IMR-90 (cell line): ENCODE data around the gene ALDH8A1. TPM values are rescaled to one million over a fixed set of nuclear protein-coding genes. Genes with fewer than 3 reads are reported as not detected.

Source experiments
- ATAC-seq: fragments of 200-7000 bp; cut with Tn5 transposase; 2 replicates; pipeline ENCODE4 v1.9.1; 2020; ENCODE audit warnings: low read depth, mild to moderate bottlenecking, moderate library complexity
- BruUV-seq: library from RNA; stranded (reverse); fragments of 400-500 nt; replicated peaks from 2 replicates; lab custom pipeline; 2021; lab: Mats Ljungman, UMichigan
- CTCF ChIA-PET: fragments of 300-600 bp; formaldehyde crosslinking; extraction: SDS; loops from one replicate; lab custom pipeline; 2021; ENCODE audit warnings: antibody characterized with exemption; lab: Yijun Ruan, JAX
- POLR2A ChIA-PET: fragments of 300-600 bp; sonication (Branson Sonifier 250); formaldehyde crosslinking; loops from one replicate; lab custom pipeline; 2022; ENCODE audit warnings: antibody characterized with exemption; ENCODE audit not compliant: unreplicated experiment; lab: Charles Lee
- DNase-seq: peaks from one replicate; pipeline ENCODE4 v3.0.0; 2013
- H2AFZ ChIP-seq: replicated peaks from 2 replicates; pipeline ENCODE3; 2013; ENCODE audit warnings: low read length, mild to moderate bottlenecking; ENCODE audit not compliant: poor library complexity
- H2AK5ac ChIP-seq: 2 replicates; pipeline ENCODE4 v1.6.1; 2013; ENCODE audit warnings: low read depth, low read length, inconsistent platforms
- H2AK9ac ChIP-seq: replicated peaks from 2 replicates; pipeline ENCODE3; 2013; ENCODE audit warnings: mild to moderate bottlenecking, low read depth, low read length, moderate library complexity; ENCODE audit not compliant: poor library complexity
- H2BK120ac ChIP-seq: 2 replicates; pipeline ENCODE4 v1.6.1; 2013; ENCODE audit warnings: low read depth, low read length, inconsistent platforms
- H2BK15ac ChIP-seq: 3 replicates; pipeline ENCODE4 v1.6.1; 2013; ENCODE audit warnings: low read depth, low read length, inconsistent platforms
- H2BK20ac ChIP-seq: 2 replicates; pipeline ENCODE4 v1.6.1; 2013; ENCODE audit warnings: low read depth, mild to moderate bottlenecking, inconsistent platforms, low read length, moderate library complexity
- H2BK5ac ChIP-seq: 2 replicates; pipeline ENCODE4 v1.6.1; 2013; ENCODE audit warnings: mild to moderate bottlenecking, low read depth, low read length, inconsistent platforms; ENCODE audit not compliant: poor library complexity, severe bottlenecking
- H3K14ac ChIP-seq: replicated peaks from 2 replicates; pipeline ENCODE4 v1.6.1; 2013; ENCODE audit warnings: low read depth, low read length, inconsistent platforms
- H3K18ac ChIP-seq: 2 replicates; pipeline ENCODE4 v1.6.1; 2013; ENCODE audit warnings: low read depth, low read length, control low read depth
- H3K23ac ChIP-seq: 2 replicates; pipeline ENCODE4 v1.6.1; 2013; ENCODE audit warnings: low read depth, low read length, inconsistent platforms
- H3K27ac ChIP-seq: 2 replicates; pipeline ENCODE4 v1.5.1; 2013; ENCODE audit warnings: mild to moderate bottlenecking, control low read depth, low read length; ENCODE audit not compliant: insufficient read depth
- H3K27me3 ChIP-seq: 2 replicates; pipeline ENCODE4 v1.6.1; 2013; ENCODE audit warnings: low read length; ENCODE audit not compliant: control insufficient read depth, insufficient read depth
- H3K36me3 ChIP-seq: 2 replicates; pipeline ENCODE4 v1.6.1; 2013; ENCODE audit warnings: low read length, mixed read lengths; ENCODE audit not compliant: control insufficient read depth, insufficient read depth
- H3K4ac ChIP-seq: 2 replicates; pipeline ENCODE4 v1.6.1; 2013; ENCODE audit warnings: low read depth, low read length, inconsistent platforms
- H3K4me1 ChIP-seq: 2 replicates; pipeline ENCODE4 v1.6.1; 2013; ENCODE audit warnings: low read length, mixed read lengths; ENCODE audit not compliant: control insufficient read depth, insufficient read depth
- H3K4me2 ChIP-seq: 2 replicates; pipeline ENCODE4 v1.6.1; 2013; ENCODE audit warnings: low read depth, mild to moderate bottlenecking, control low read depth, low read length, moderate library complexity
- H3K4me3 ChIP-seq: 2 replicates; pipeline ENCODE4 v1.5.1; 2013; ENCODE audit warnings: low read depth, mild to moderate bottlenecking, control low read depth, low read length, moderate library complexity; ENCODE audit not compliant: insufficient read depth
- H3K56ac ChIP-seq: 2 replicates; pipeline ENCODE4 v1.6.1; 2013; ENCODE audit warnings: low read length, inconsistent platforms; ENCODE audit not compliant: insufficient read depth; ENCODE audit errors: extremely low read depth
- H3K79me1 ChIP-seq, 2 experiments: 2 replicates each; pipeline ENCODE4 v1.6.1; 2013; ENCODE audit warnings: low read length in 2 of 2, inconsistent platforms in 1 of 2, low read depth in 1 of 2
- H3K9ac ChIP-seq: 2 replicates; pipeline ENCODE4 v1.6.1; 2013; ENCODE audit warnings: low read depth, low read length, control low read depth
- H3K9me1 ChIP-seq: 2 replicates; pipeline ENCODE4 v1.6.1; 2013; ENCODE audit warnings: low read length, inconsistent platforms; ENCODE audit not compliant: insufficient read depth
- H3K9me3 ChIP-seq: 2 replicates; pipeline ENCODE4 v1.6.1; 2013; ENCODE audit warnings: low read length; ENCODE audit not compliant: control insufficient read depth, insufficient read depth
- H4K20me1 ChIP-seq: 2 replicates; pipeline ENCODE4 v1.6.1; 2013; ENCODE audit warnings: low read length, inconsistent platforms; ENCODE audit not compliant: insufficient read depth
- H4K5ac ChIP-seq: 2 replicates; pipeline ENCODE4 v1.6.1; 2013; ENCODE audit warnings: mild to moderate bottlenecking, low read depth, low read length, control low read depth
- H4K8ac ChIP-seq, 2 experiments: 2 replicates each; pipeline ENCODE4 v1.6.1; 2013; ENCODE audit warnings: low read depth in 2 of 2, low read length in 2 of 2, control low read depth in 1 of 2, inconsistent platforms in 1 of 2
- H4K91ac ChIP-seq: 2 replicates; pipeline ENCODE4 v1.6.1; 2013; ENCODE audit warnings: low read depth, low read length, inconsistent platforms; ENCODE audit not compliant: insufficient read depth
- CEBPB ChIP-seq: IDR thresholded peaks from 2 replicates; pipeline ENCODE4 v1.6.1; 2012; ENCODE audit warnings: low read depth, low read length, improper control_type of control experiment
- MXI1 ChIP-seq: IDR thresholded peaks from 2 replicates; pipeline ENCODE4 v1.6.1; 2012; ENCODE audit warnings: low read depth, mild to moderate bottlenecking, low read length, moderate library complexity, borderline replicate concordance
- WGBS, 2 experiments: methylation state at CpG; one replicate each; pipeline versions ENCODE4 v1.1.5 to v1.1.7; 2013; ENCODE audit warnings: missing lambda C conversion rate in 2 of 2; ENCODE audit not compliant: insufficient read length in 1 of 2; ENCODE audit errors: extremely low coverage in 2 of 2; 5-methylcytosine and 5-hydroxymethylcytosine counted together
- dilution Hi-C: fragments of 300-500 bp; cut with HindIII; formaldehyde crosslinking; loops from one replicate; pipeline ENCODE4 v1.14.3; 2018; ENCODE audit warnings: low sequenced_read_pairs; ENCODE audit not compliant: unreplicated experiment
- in situ Hi-C: fragments of 300-500 bp; cut with MboI; formaldehyde crosslinking; loops from 3 replicates; pipeline ENCODE4 v1.14.3; 2019; ENCODE audit warnings: low sequenced_read_pairs, inconsistent platforms, mixed read lengths
- intact Hi-C: fragments of 100-400 bp; cut with micrococcal nuclease; formaldehyde crosslinking; loops from 2 replicates; pipeline ENCODE4 v1.10.0; 2022
- polyA plus RNA-seq, 3 experiments: library from polyadenylated mRNA; depleted of rRNA; stranded (reverse); fragments of >200 nt; gene quantifications; 2 replicates each; pipeline ENCODE4 v1.2.3, GENCODE V29; 2012; ENCODE audit warnings: low replicate concordance in 1 of 3
- total RNA-seq: library from RNA; depleted of rRNA; stranded (reverse); fragments of >200 nt; gene quantifications from 2 replicates; pipeline ENCODE4 v1.2.3, GENCODE V29; 2012

Gene ALDH8A1
- total and polyA plus RNA-seq, 2 of the 4 experiments (the other 2 are of a cell fraction) = under 0.01 to 0.15 TPM

DNA sequence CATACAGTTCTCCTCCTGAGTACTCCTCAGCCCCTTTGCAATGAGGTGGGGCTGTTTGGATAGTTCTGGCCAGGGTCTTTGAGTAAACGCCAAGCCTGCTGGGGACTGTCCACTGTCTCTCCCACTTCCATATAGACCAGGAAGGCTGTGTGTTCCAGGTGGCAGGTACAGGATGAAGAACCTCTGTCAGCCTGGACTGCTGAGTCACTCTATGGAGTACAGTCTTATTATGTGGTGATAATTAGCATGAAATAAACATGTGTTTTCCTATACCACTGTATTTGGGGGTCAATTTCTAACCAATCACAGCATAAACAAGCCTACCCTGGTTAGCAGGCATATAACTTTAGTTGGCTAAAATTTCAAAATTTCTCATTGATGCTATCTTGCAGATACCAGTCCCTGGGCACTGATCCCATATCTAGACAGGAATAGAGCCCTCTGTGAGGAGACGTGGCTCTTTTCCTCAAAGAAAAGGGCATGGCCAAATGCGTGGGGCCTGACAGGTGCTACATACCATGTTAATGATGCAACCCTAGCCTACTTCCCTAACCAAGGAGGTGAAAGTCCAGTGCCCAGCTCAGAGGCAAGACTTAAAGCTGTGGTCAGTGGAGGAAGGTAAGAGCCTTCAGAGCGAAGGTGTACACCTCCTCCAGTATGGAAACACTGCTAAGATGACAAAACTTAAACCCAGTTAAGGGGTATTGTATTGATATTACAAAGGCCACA lies 4.5 kb upstream of the ALDH8A1 start:
- H3K9ac ChIP-seq = no peak overlapping the region
- no peak overlapping the region for H3K27ac ChIP-seq
- ChIA-PET POLR2A (no interaction called here), CTCF (interaction anchor here (0.7 kb wide), 1 partner anchor 10 kb away, joined by 3 read pairs; no protein-coding TSS in a partner anchor)
- no peak overlapping the region for H3K4me2 ChIP-seq
- H3K56ac ChIP-seq = no peak overlapping the region
- H3K4me3 ChIP-seq = no peak overlapping the region
- no peak overlapping the region for H3K14ac ChIP-seq
- TF ChIP-seq CEBPB = 0 out of 2 replicates have a peak, but pooled peaks have one; percentile 7
- no peak for TF ChIP-seq MXI1
- H4K91ac ChIP-seq = no peak overlapping the region
- no peak overlapping the region for H2BK120ac ChIP-seq
- H2BK5ac ChIP-seq = no peak overlapping the region
- no peak overlapping the region for H3K4ac ChIP-seq
- H2AK9ac ChIP-seq = no peak overlapping the region
- H2BK20ac ChIP-seq = no peak overlapping the region
- WGBS, 2 experiments = no CpG with 5 or more reads among the region's 4 CpGs
- intact Hi-C loops = no loop called here
- no peak overlapping the region for H2AK5ac ChIP-seq
- peaks cover 1% of the 10 kb centered on the region; the same call in 1 of the 2 replicates for H3K36me3 ChIP-seq
- no peak overlapping the region for H2BK15ac ChIP-seq
- H3K9me3 ChIP-seq = peaks cover 4% of the 10 kb centered on the region
- in situ Hi-C loops = no loop called here
- ATAC-seq = no peak
- DNase-seq = no peak
- no peak overlapping the region for H3K23ac ChIP-seq
- no peaks in the 10 kb centered on the region for H3K79me1 ChIP-seq
- H3K4me1 ChIP-seq = no peaks in the 10 kb centered on the region
- no TSS peak for BruUV-seq
- H3K27me3 ChIP-seq = no peaks in the 10 kb centered on the region
- no peak overlapping the region for H2AFZ ChIP-seq
- no peak overlapping the region for H3K18ac ChIP-seq
- no peaks in the 10 kb centered on the region for H4K20me1 ChIP-seq
- H4K5ac ChIP-seq = no peak overlapping the region
- H4K8ac ChIP-seq = no peak overlapping the region
- H3K9me1 ChIP-seq = no peaks in the 10 kb centered on the region
- dilution Hi-C loops = no loop called here
